ENCODE measurements around the gene KCTD21.

KCTD21 gene

GRCh38 chr11:78171951-78172350 lies 16.5 kb downstream of the KCTD21 start:
- H3K36me3 ChIP-seq (ENCODE audit: low read length) = no peaks in the 10 kb centered on the region
- no peaks in the 10 kb centered on the region for H4K20me1 ChIP-seq (ENCODE audit: low read depth, low read length)
- H3K27me3 ChIP-seq (ENCODE audit: low read length) = no peaks in the 10 kb centered on the region
- no peak overlapping the region for H3K27ac ChIP-seq (ENCODE audit: low read depth, low read length)
- H3K9ac ChIP-seq (ENCODE audit: low read length) = no peak overlapping the region
- no peaks in the 10 kb centered on the region for H3K79me2 ChIP-seq (ENCODE audit: insufficient read depth, low read length)
- H3K4me3 ChIP-seq (ENCODE audit: insufficient read depth, low read length, poor library complexity, severe bottlenecking) = no peak overlapping the region
- H2AFZ ChIP-seq (ENCODE audit: low read depth, low read length, severe bottlenecking) = no peak overlapping the region
- H3K4me2 ChIP-seq (ENCODE audit: low read depth, low read length, poor library complexity, severe bottlenecking) = no peak overlapping the region
- no peaks in the 10 kb centered on the region for H3K9me2 ChIP-seq (replicated peaks; ENCODE audit: insufficient read depth, low read length)
- H3K9me3 ChIP-seq (ENCODE audit: insufficient read depth, low read length) = no peaks in the 10 kb centered on the region
- TF ChIP-seq EZH2phosphoT487 (conservative IDR thresholded peaks at IDR 0.05; ENCODE audit: low read length) (no peak), CTCF (IDR thresholded peaks at IDR 0.05; ENCODE audit: insufficient read depth, low read length, poor library complexity, severe bottlenecking) (no peak)
- no peaks in the 10 kb centered on the region for H3F3A ChIP-seq (ENCODE audit: insufficient read depth)

DNA sequence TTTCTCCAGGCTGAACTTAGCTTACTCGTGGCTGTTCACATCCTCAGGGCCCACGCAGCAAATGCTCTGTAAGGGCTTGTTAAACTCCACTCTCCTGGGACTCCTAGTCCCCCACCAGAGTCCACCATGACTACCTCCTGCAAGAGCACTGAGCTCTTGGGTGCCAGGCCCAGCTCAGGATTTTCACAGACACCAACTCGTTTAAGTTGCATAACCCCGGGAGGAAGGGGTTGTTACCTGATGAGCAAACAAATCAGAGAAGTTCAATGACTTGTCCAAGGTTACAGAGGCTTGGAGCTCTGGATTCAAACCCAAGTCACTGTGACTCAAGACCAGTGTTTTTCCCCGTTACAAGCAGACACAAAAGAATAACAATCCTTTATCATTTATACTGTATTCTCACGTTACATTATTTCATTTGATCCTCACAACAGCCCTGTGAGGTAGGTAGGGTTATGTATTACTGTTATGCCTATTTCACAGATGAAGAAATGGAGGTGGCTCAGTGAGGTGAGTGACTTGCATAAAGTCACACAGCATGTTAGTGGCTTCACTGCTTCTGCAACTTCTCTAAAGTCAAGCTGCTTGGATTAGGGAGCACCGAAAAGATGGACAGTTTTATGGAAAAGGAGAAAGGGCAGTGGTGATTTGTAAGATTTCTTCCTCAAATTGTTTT lies 17.4 kb downstream of the KCTD21 start:
- Histone ChIP-seq H3K9me3 (ENCODE audit: insufficient read depth, low read length) (no peaks in the 10 kb centered on the region), H3K27ac (ENCODE audit: low read depth, low read length) (no peak overlapping the region), H4K20me1 (ENCODE audit: low read depth, low read length) (no peaks in the 10 kb centered on the region), H3K27me3 (ENCODE audit: low read length) (no peaks in the 10 kb centered on the region), H3K4me3 (ENCODE audit: insufficient read depth, low read length, poor library complexity, severe bottlenecking) (no peak overlapping the region), H3K36me3 (ENCODE audit: low read length) (no peaks in the 10 kb centered on the region), H3K9me2 (replicated peaks; ENCODE audit: insufficient read depth, low read length) (no peaks in the 10 kb centered on the region), H3K4me2 (ENCODE audit: low read depth, low read length, poor library complexity, severe bottlenecking) (no peak overlapping the region), H3K9ac (ENCODE audit: low read length) (no peak overlapping the region), H2AFZ (ENCODE audit: low read depth, low read length, severe bottlenecking) (no peak overlapping the region), H3F3A (ENCODE audit: insufficient read depth) (no peaks in the 10 kb centered on the region), H3K79me2 (ENCODE audit: insufficient read depth, low read length) (no peaks in the 10 kb centered on the region)
- TF ChIP-seq EZH2phosphoT487 (conservative IDR thresholded peaks at IDR 0.05; ENCODE audit: low read length) (no peak), CTCF (IDR thresholded peaks at IDR 0.05; ENCODE audit: insufficient read depth, low read length, poor library complexity, severe bottlenecking) (no peak)

GRCh38 chr11:78170413-78170812 lies 18.0 kb downstream of the KCTD21 start:
- TF ChIP-seq EZH2phosphoT487 (conservative IDR thresholded peaks at IDR 0.05; ENCODE audit: low read length) = no peak
- no peak for TF ChIP-seq CTCF (IDR thresholded peaks at IDR 0.05; ENCODE audit: insufficient read depth, low read length, poor library complexity, severe bottlenecking)
- no peak overlapping the region for H3K27ac ChIP-seq (ENCODE audit: low read depth, low read length)

More at GRCh38 chr11:78170413-78170812, 18.0 kb downstream of the KCTD21 start:
- Histone ChIP-seq H3K4me2 (ENCODE audit: low read depth, low read length, poor library complexity, severe bottlenecking) (no peak overlapping the region), H3F3A (ENCODE audit: insufficient read depth) (no peaks in the 10 kb centered on the region), H3K9ac (ENCODE audit: low read length) (no peak overlapping the region), H3K36me3 (ENCODE audit: low read length) (no peaks in the 10 kb centered on the region), H3K79me2 (ENCODE audit: insufficient read depth, low read length) (no peaks in the 10 kb centered on the region), H3K9me3 (ENCODE audit: insufficient read depth, low read length) (no peaks in the 10 kb centered on the region), H3K27me3 (ENCODE audit: low read length) (no peaks in the 10 kb centered on the region), H4K20me1 (ENCODE audit: low read depth, low read length) (no peaks in the 10 kb centered on the region), H3K9me2 (replicated peaks; ENCODE audit: insufficient read depth, low read length) (no peaks in the 10 kb centered on the region), H2AFZ (ENCODE audit: low read depth, low read length, severe bottlenecking) (no peak overlapping the region), H3K4me3 (ENCODE audit: insufficient read depth, low read length, poor library complexity, severe bottlenecking) (no peak overlapping the region)
